ENCODE results near the gene TUBA3D. TPM values are rescaled to one million over a fixed set of nuclear protein-coding genes. Genes with fewer than 3 reads are reported as not detected.
"Not testable (repeated sequence)": the region's sequence is repeated elsewhere in the genome, so short reads cannot be mapped to it uniquely, and the experiment has no call there.

The TUBA3D gene
- total RNA-seq, 1 experiment from 2014 or later, result not detected

DNA sequence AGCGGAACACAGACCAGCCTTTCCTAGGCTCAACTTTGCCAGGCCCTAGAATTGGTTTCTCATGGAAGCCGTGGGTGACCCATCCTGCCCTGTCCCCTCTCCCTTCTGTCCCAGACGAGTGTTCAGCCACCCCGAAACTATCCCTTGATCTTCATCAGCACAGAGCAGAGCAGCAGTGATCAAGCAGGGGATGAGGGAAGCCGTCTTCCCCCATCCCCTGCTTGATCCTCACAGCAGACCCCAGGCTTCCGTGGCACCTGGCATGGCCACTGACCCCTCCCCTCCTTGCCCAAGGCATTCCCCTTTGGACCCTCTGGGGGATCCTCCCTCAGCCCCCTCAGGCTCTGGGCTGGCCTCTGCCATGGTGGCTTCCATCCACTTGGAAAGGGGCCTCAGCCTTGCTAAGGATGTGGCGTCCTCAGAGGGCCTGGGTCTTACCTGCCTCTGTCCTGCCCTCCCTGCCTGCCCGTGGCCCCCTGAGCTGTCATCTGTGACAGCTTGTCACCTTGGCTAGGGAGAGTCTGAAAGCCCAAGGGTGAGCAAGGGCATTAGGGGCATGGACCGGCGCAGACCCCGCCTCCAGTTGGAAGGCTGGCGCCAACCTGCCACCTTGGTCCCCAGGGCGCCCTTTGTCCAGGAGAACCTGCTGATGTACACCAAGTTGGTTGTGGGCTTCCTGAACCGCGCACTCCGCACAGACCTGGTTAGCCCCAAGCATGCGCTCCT, 41.4 kb downstream of the TUBA3D start:
- no peak overlapping the region; a peak in 1 of 7 replicates for H3K27ac Mint-ChIP-seq
- no peaks in the 10 kb centered on the region for H3K27me3 ChIP-seq (ENCODE audit: insufficient read depth, low read length)

DNA sequence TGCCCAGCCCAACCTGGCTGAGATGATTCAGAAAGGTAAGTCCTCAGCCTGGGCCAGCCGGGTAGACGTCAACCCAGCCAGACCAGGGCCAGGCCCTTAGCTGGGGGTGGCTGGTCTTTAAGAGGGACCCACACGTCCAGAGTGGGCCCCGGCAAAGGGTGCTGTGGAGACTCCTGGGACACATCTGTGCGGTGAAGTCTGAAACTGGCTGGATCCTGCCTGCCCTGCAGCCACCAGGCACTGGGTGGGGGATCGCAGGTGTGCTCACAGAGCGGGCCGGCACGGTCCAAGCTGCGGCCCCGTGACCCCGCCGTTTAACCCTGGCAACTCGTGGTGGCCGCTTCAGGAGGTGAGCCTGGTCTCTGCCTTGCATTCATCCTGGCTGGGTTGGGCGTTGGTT, 41.9 kb downstream of the TUBA3D start:
- H3K4ac ChIP-seq (ENCODE audit: low read depth, low read length); H4K5ac ChIP-seq (ENCODE audit: insufficient read length, low read depth, low read length); H2BK20ac ChIP-seq (ENCODE audit: low read depth, low read length, poor library complexity, severe bottlenecking); H2BK15ac ChIP-seq (ENCODE audit: low read depth, low read length); H3K27me3 ChIP-seq (ENCODE audit: insufficient read depth, low read length); H2BK12ac ChIP-seq (ENCODE audit: insufficient read length, low read depth, low read length); DNase-seq; H3K4me1 Mint-ChIP-seq; H3K23me2 ChIP-seq (ENCODE audit: insufficient read length, low read depth, low read length, poor library complexity, severe bottlenecking); H3K79me1 ChIP-seq (ENCODE audit: insufficient read depth, low read depth, low read length, poor library complexity, severe bottlenecking); H3K9me3 ChIP-seq (ENCODE audit: control insufficient read depth, low read depth, low read length); H3K27ac ChIP-seq (ENCODE audit: insufficient read length, low read depth, low read length); H3K9ac ChIP-seq (ENCODE audit: extremely low read depth, insufficient read length, low read length); H3K4me3 Mint-ChIP-seq; H2BK120ac ChIP-seq (ENCODE audit: low read depth, low read length, poor library complexity, severe bottlenecking); H3K27ac Mint-ChIP-seq; H4K8ac ChIP-seq (replicated peaks; ENCODE audit: insufficient read length, low read depth, low read length); H4K91ac ChIP-seq (ENCODE audit: insufficient read length, low read depth, low read length); H2AFZ ChIP-seq (ENCODE audit: low read length); H3K4me1 ChIP-seq (ENCODE audit: insufficient read depth, low read length); H3T11ph ChIP-seq (ENCODE audit: low read length); H2BK5ac ChIP-seq (ENCODE audit: insufficient read length, low read length); H3K18ac ChIP-seq (ENCODE audit: insufficient read length, low read depth, low read length); H2AK5ac ChIP-seq (ENCODE audit: insufficient read length, low read length); H3K56ac ChIP-seq (ENCODE audit: insufficient read length, low read depth, low read length); H3K9me3 Mint-ChIP-seq; H3K14ac ChIP-seq (ENCODE audit: insufficient read depth, low read length); H3K23ac ChIP-seq (ENCODE audit: insufficient read length, low read depth, low read length); H4K20me1 ChIP-seq (ENCODE audit: control insufficient read depth, insufficient read depth, insufficient read length); H3K79me2 ChIP-seq (ENCODE audit: insufficient read depth, low read length); H3K4me2 ChIP-seq (ENCODE audit: insufficient read depth, insufficient read length, low read length); H3K27me3 Mint-ChIP-seq (ENCODE audit: low read depth): not testable (repeated sequence)
- peaks cover 7 to 42% (median 28%) of the 10 kb centered on the region in 3 experiments; a peak in 6 of 7 replicates for H3K36me3 Mint-ChIP-seq (ENCODE audit: insufficient read depth in 1 of 3, low read depth in 3 of 3)
- no CpG with 5 or more reads among the region's 16 CpGs for WGBS (ENCODE audit: extremely low coverage, insufficient read length, low lambda C conversion rate)

More for the DNA sequence above, 41.4 kb downstream of the TUBA3D start:
- H3K79me2 ChIP-seq (ENCODE audit: insufficient read depth, low read length), result no peaks in the 10 kb centered on the region
- no peak overlapping the region for H3K9ac ChIP-seq (ENCODE audit: extremely low read depth, insufficient read length, low read length)
- H3K56ac ChIP-seq (ENCODE audit: insufficient read length, low read depth, low read length), result no peak overlapping the region
- no peak for DNase-seq
- H4K20me1 ChIP-seq (ENCODE audit: control insufficient read depth, insufficient read depth, insufficient read length), result no peaks in the 10 kb centered on the region
- no peak overlapping the region for H3K27ac ChIP-seq (ENCODE audit: insufficient read length, low read depth, low read length)
- no peak overlapping the region for H3K14ac ChIP-seq (ENCODE audit: insufficient read depth, low read length)
- no peak overlapping the region for H2BK120ac ChIP-seq (ENCODE audit: low read depth, low read length, poor library complexity, severe bottlenecking)
- no peak overlapping the region for H3K4me2 ChIP-seq (ENCODE audit: insufficient read depth, insufficient read length, low read length)
- H3K23me2 ChIP-seq (ENCODE audit: insufficient read length, low read depth, low read length, poor library complexity, severe bottlenecking), result no peaks in the 10 kb centered on the region
- no peaks in the 10 kb centered on the region for H3K79me1 ChIP-seq (ENCODE audit: insufficient read depth, low read depth, low read length, poor library complexity, severe bottlenecking)
- Mint-ChIP-seq H3K9me3 (no peaks in the 10 kb centered on the region), H3K27me3 (ENCODE audit: low read depth) (no peaks in the 10 kb centered on the region), H3K4me1 (peaks cover 0 to 4% of the 10 kb centered on the region in 2 experiments; a peak in 2 of 4 replicates), H3K36me3 (ENCODE audit: insufficient read depth in 1 of 3, low read depth in 3 of 3) (peaks cover 10 to 45% (median 34%) of the 10 kb centered on the region in 3 experiments; a peak in 6 of 7 replicates), H3K4me3 (no peak overlapping the region)
- no peak overlapping the region for H2BK15ac ChIP-seq (ENCODE audit: low read depth, low read length)
- no peak overlapping the region for H3K18ac ChIP-seq (ENCODE audit: insufficient read length, low read depth, low read length)
- no peak overlapping the region for H3K23ac ChIP-seq (ENCODE audit: insufficient read length, low read depth, low read length)
- no peak overlapping the region for H2AFZ ChIP-seq (ENCODE audit: low read length)
- H2AK5ac ChIP-seq (ENCODE audit: insufficient read length, low read length), result no peak overlapping the region
- H4K91ac ChIP-seq (ENCODE audit: insufficient read length, low read depth, low read length), result no peak overlapping the region
- no peak overlapping the region for H2BK5ac ChIP-seq (ENCODE audit: insufficient read length, low read length)
- WGBS (ENCODE audit: extremely low coverage, insufficient read length, low lambda C conversion rate), result no CpG with 5 or more reads among the region's 17 CpGs
- no peak overlapping the region for H2BK12ac ChIP-seq (ENCODE audit: insufficient read length, low read depth, low read length)
- H4K5ac ChIP-seq (ENCODE audit: insufficient read length, low read depth, low read length), result no peak overlapping the region
- H3K9me3 ChIP-seq (ENCODE audit: control insufficient read depth, low read depth, low read length), result no peaks in the 10 kb centered on the region
- TF ChIP-seq, protein P1, sequence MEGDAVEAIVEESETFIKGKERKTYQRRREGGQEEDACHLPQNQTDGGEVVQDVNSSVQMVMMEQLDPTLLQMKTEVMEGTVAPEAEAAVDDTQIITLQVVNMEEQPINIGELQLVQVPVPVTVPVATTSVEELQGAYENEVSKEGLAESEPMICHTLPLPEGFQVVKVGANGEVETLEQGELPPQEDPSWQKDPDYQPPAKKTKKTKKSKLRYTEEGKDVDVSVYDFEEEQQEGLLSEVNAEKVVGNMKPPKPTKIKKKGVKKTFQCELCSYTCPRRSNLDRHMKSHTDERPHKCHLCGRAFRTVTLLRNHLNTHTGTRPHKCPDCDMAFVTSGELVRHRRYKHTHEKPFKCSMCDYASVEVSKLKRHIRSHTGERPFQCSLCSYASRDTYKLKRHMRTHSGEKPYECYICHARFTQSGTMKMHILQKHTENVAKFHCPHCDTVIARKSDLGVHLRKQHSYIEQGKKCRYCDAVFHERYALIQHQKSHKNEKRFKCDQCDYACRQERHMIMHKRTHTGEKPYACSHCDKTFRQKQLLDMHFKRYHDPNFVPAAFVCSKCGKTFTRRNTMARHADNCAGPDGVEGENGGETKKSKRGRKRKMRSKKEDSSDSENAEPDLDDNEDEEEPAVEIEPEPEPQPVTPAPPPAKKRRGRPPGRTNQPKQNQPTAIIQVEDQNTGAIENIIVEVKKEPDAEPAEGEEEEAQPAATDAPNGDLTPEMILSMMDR (conservative IDR thresholded peaks at IDR 0.05), result no peak
- no peak overlapping the region for H3K4ac ChIP-seq (ENCODE audit: low read depth, low read length)
- H3T11ph ChIP-seq (ENCODE audit: low read length), result no peak overlapping the region
- no peak overlapping the region for H4K8ac ChIP-seq (replicated peaks; ENCODE audit: insufficient read length, low read depth, low read length)
- no peak overlapping the region for H2BK20ac ChIP-seq (ENCODE audit: low read depth, low read length, poor library complexity, severe bottlenecking)
- H3K4me1 ChIP-seq (ENCODE audit: insufficient read depth, low read length), result no peaks in the 10 kb centered on the region
